ACHN (cell line): ENCODE results near the gene TSPEAR.
A peak's percentile ranks its signal among the peaks of the same experiment; 100 is the strongest.

Source experiments
- DNase-seq: peaks from one replicate; pipeline ENCODE4 v3.0.0-alpha.2; 2015
- in situ Hi-C: cut with HindIII; loops from 2 replicates; pipeline ENCODE4 v1.10.0; 2017; ENCODE audit warnings: low sequenced_read_pairs, low pct_ligation_motif_present, low pct_unique_long_range_greater_than_20kb

The TSPEAR gene

GRCh38 chr21:44742418-44743153, 31.2 kb upstream of the TSPEAR start:
- in situ Hi-C loops: no loop called here
- peak; percentile 29 for DNase-seq

- no peak for DNase-seq
- in situ Hi-C loops: no loop called here
These were observed 30.5 kb upstream of the TSPEAR start for GRCh38 chr21:44741921-44742320.

GRCh38 chr21:44740742-44741141, 29.4 kb upstream of the TSPEAR start:
- DNase-seq: no peak
- in situ Hi-C loops: no loop called here

- in situ Hi-C loops: no loop called here
- no peak for DNase-seq
These were observed 27.9 kb upstream of the TSPEAR start for GRCh38 chr21:44739316-44739715.

GRCh38 chr21:44738621-44739020, 27.2 kb upstream of the TSPEAR start:
- no peak for DNase-seq
- in situ Hi-C loops: no loop called here

GRCh38 chr21:44737706-44738354, 26.5 kb upstream of the TSPEAR start:
- no peak for DNase-seq
- in situ Hi-C loops: no loop called here

- in situ Hi-C loops: no loop called here
- no peak for DNase-seq
These were observed 25.1 kb upstream of the TSPEAR start for GRCh38 chr21:44736291-44737004.

GRCh38 chr21:44735821-44736220, 24.4 kb upstream of the TSPEAR start:
- in situ Hi-C loops: no loop called here
- DNase-seq: no peak

GRCh38 chr21:44734841-44735240, 23.5 kb upstream of the TSPEAR start:
- in situ Hi-C loops: no loop called here
- no peak for DNase-seq

GRCh38 chr21:44734026-44734745, 22.8 kb upstream of the TSPEAR start:
- DNase-seq: no peak

GRCh38 chr21:44732956-44733355, 21.6 kb upstream of the TSPEAR start:
- DNase-seq: no peak
- in situ Hi-C loops: no loop called here

More at GRCh38 chr21:44734026-44734745, 22.8 kb upstream of the TSPEAR start:
- in situ Hi-C loops: no loop called here

GRCh38 chr21:44732263-44732662, 20.9 kb upstream of the TSPEAR start:
- in situ Hi-C loops: no loop called here

GRCh38 chr21:44730951-44731579, 19.7 kb upstream of the TSPEAR start:
- DNase-seq: no peak
- in situ Hi-C loops: no loop called here

More at GRCh38 chr21:44732263-44732662, 20.9 kb upstream of the TSPEAR start:
- no peak for DNase-seq

GRCh38 chr21:44730028-44730395, 18.6 kb upstream of the TSPEAR start:
- in situ Hi-C loops: no loop called here
- DNase-seq: no peak

GRCh38 chr21:44729336-44730027, 18.1 kb upstream of the TSPEAR start:
- in situ Hi-C loops: no loop called here

GRCh38 chr21:44728716-44729115, 17.3 kb upstream of the TSPEAR start:
- DNase-seq: no peak
- in situ Hi-C loops: no loop called here

More at GRCh38 chr21:44729336-44730027, 18.1 kb upstream of the TSPEAR start:
- no peak for DNase-seq

GRCh38 chr21:44727757-44728156, 16.4 kb upstream of the TSPEAR start:
- in situ Hi-C loops: no loop called here
- DNase-seq: no peak

- no peak for DNase-seq
- in situ Hi-C loops: no loop called here
These were observed 15.9 kb upstream of the TSPEAR start for GRCh38 chr21:44727321-44727720.
